Suppressor macrophage treated with lipopolysaccharide for 4 hours (primary cell): ENCODE data around the gene CNTNAP5.

Experiments
- DNase-seq: peaks from one replicate; pipeline ENCODE4 v3.0.0-alpha.2; 2020

Gene CNTNAP5

GRCh38 chr2:124837496-124837895 lies 812.4 kb downstream of the CNTNAP5 start:
- no peak for DNase-seq

- no peak for DNase-seq
Measured at GRCh38 chr2:124838406-124838805, 813.3 kb downstream of the CNTNAP5 start.

DNA sequence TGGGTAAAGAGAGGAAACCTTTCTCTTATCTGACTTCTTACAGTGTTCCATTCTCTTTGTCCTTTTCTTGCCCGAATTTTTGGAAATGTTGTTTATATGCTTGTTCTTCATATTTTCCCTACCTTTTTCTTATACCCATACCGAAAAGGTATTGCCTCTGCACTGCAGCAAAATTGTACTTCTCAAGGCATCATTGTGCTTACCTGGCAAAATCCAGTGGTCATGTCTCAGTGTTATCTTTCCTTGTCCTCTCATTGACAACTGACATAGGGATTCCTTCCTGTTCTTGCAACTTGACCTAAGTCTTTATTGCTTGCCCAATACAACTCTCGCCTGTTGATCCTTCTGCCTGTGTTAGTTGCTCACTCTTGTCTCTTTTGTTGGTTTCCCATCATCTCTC lies 842.2 kb downstream of the CNTNAP5 start:
- no peak for DNase-seq

- no peak for DNase-seq
Measured at GRCh38 chr2:124874219-124874618, 849.1 kb downstream of the CNTNAP5 start.

DNA sequence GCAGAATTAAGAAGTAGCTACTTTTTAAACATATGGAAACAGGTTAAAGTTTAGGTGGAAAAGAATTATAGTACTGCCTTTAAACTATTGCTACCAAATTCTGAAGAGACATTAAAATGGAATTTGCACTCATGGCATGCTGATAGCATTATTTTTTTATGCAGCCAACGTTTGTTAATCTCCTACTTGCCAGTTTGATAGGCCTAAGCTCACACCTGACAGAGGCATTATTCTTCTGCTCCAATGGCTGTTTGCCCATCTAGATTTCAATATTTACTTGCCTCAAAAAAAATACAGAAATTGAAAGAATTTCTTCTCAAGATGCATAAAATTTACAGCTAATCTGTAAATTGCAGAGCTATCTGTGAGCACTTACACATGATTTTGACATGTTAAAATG lies 849.6 kb downstream of the CNTNAP5 start:
- DNase-seq: no peak

DNA sequence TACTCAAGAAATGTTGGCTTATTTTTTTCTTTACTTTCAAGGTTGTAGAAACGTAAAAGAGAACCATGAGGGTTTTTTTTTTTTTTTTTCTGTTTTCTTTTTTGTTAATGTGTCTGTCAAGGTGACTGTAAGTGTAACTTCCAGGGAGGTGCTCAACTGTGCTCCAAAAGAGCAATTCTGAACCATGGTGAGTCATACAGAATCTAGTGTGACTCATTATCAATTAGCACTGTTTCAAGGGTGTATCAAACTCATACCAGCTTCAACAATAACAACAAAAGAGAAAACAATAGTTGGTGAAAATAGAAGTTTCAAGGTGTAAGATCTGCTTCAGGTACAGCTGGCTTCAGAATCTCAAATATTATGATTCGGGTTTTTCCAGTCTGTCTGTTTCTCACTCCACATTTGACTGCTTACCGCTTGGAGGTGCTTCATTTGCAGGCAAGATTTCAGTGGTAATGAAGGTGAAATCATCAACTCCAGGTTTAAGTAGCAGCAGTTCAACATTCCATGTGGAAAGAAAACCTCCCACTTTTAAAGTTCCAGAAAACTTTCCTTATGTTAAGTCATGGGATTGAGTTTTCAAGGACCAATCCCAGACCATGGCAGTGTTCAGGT lies 850.6 kb downstream of the CNTNAP5 start:
- DNase-seq: no peak

DNA sequence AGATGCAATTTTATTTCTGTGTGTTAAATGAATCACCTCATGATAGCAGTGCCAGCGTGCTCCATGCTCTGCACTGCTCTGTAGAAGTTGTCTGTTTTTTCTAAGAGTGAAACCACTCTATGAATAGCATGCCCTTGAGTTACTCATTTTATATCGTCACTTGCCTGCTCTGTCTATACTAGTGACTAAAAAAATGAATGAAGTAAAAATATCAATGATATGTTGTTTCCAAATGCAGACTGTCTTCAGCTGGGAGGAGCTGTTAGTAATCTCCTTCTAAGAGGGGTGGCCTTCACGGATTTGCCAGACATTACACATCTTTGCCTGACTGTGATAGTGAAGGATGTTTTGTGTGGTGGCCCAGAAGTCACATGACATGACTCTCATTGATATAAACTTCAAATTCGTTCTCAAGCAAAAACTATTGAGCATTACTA lies 852.1 kb downstream of the CNTNAP5 start:
- no peak for DNase-seq

GRCh38 chr2:124879640-124880039 lies 854.6 kb downstream of the CNTNAP5 start:
- no peak for DNase-seq

- DNase-seq: no peak
Measured at GRCh38 chr2:124880995-124881394, 855.9 kb downstream of the CNTNAP5 start.

- no peak for DNase-seq
Measured at GRCh38 chr2:124882423-124882822, 857.3 kb downstream of the CNTNAP5 start.

DNA sequence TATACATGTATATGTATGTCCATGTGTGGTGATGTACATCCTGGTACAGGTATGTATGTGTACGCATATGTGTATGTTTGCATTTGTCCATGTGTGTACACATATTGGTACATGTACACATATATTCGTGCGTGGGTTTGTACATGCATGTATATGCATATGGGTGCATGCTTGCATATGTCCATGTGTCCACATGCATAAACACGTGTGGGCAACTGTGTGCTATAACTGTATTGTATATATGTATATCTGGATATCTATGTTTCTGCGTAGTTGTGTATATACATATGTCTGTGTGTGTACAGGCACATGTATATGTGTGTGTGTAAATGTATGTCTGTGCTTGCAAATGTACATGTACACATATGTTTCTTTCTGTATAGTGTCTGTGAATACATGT lies 858.5 kb downstream of the CNTNAP5 start:
- DNase-seq: no peak

GRCh38 chr2:124884315-124884714 lies 859.2 kb downstream of the CNTNAP5 start:
- DNase-seq: no peak

DNA sequence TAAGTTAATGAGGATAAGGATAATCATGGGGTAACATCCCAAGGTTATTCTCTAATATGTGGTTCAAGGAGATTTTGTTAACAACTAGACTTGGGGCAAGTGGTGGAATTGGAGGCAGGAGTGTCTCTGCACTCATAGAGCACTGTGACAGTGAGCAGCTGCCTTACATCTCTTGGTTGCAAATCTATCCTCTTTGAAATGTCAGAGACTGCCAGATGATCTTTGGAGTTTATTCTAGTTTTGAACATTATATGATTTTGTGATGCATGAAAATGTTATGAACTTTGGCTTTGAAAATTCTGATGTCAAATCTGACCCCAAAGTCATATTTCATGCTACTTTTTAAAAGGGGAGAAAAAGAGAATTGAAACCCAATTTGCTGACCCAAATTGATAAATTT lies 861.1 kb downstream of the CNTNAP5 start:
- no peak for DNase-seq

DNA sequence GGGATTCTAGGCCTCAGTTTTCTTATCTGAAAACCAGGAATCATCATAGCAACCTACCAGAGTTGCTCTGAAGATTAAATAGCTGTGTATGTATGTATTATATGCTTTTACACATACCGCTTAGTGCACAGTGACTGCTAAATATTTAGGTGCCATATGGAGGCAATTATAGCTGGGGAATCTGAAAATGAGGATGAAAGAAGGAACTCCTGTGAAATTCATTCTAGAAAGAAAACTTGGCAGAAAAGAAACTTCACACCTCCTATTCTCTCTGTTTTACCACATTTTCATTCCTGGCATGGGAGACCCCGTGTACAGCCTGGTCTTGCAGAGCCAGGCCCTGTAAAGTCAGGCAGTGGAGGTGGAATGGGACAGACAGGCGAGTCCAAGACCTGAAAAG lies 862.4 kb downstream of the CNTNAP5 start:
- DNase-seq: no peak

DNA sequence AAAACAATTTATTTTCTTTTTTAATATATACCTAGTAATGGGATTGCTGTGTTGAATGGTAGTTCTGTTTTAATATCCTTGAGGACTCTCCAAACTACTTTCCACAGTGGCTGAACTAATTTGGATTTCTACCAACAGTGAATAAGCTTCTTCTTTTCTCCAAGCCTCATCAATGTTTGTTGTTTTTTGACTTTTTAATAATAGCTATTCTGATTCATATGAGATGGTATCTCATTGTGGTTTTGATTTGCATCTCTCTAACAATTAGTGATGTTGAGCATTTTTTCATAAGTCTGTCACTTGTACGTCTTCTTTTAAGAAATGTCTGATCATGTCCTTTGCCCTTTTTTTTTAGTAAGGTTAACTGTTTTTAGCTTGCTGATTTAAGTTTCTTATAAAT lies 863.3 kb downstream of the CNTNAP5 start:
- DNase-seq: no peak

- DNase-seq: no peak
Measured at GRCh38 chr2:124894199-124894598, 869.1 kb downstream of the CNTNAP5 start.

DNA sequence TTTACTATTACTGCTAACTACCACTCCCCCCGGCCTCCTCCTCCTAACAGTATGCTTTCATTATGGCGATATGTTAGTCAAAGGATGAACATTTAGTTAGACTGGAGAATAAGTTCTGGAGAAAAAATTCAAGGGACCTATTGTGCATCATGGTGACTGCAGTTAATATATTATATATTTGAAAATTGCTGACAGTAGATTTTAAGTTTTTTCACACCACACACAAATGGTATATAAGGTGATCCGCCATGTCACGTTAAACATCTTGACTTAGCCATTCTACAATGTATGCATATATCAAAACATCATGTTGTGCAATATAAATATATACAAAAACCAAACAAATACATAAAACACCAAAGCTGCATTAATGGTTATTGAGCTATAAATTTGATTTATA lies 873.7 kb downstream of the CNTNAP5 start:
- no peak for DNase-seq

GRCh38 chr2:124908411-124908810 lies 883.3 kb downstream of the CNTNAP5 start:
- DNase-seq: no peak

GRCh38 chr2:124911560-124911959 lies 886.5 kb downstream of the CNTNAP5 start:
- no peak for DNase-seq

- no peak for DNase-seq
Measured at GRCh38 chr2:124913868-124914267, 888.8 kb downstream of the CNTNAP5 start.

- DNase-seq: no peak
Measured at GRCh38 chr2:124915567-124915966, 890.5 kb downstream of the CNTNAP5 start.

DNA sequence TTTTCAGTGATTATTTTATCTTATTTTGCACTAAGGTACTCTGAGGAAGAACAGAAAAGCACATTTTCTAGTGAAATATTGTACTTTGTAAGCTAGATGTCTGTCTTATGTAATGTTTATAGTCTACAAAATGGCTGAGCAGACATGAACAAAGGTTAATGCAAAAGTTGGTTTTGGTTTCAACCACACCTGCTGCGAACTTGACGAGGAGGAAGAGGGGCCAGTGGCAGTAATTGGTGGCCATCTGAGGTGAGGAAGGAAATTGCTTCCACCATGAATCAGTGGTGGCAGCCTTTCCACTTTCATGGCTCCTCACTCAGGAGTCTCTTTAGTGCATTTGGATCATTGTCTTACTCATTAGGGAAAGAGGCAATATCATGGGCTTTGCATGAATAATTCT lies 894.2 kb downstream of the CNTNAP5 start:
- DNase-seq: no peak

GRCh38 chr2:124920448-124920847 lies 895.4 kb downstream of the CNTNAP5 start:
- DNase-seq: no peak

GRCh38 chr2:124921191-124921590 lies 896.1 kb downstream of the CNTNAP5 start:
- no peak for DNase-seq

GRCh38 chr2:124923097-124923496 lies 898.0 kb downstream of the CNTNAP5 start:
- no peak for DNase-seq

DNA sequence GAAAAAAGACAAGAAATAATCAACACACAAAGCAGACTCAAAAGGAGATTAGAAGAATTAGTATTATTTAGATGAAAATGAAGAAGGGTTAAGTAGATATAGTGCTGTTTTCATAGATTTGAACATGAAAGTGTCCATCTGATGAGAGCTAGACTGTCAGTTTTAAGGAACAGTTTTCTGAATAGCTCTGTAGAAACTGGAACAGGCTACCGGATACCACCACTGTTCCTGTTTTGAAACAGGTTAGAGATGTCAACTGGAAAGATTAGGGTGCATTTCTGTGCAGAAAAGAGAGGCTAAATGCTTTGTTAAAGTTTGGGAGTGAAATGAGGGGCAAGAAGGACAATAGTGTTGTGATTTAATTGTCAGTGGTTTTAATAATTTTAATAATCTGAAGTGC lies 908.8 kb downstream of the CNTNAP5 start:
- DNase-seq: no peak
